Activated CD4-positive, alpha-beta T cell treated with anti-CD3 and anti-CD28 coated beads for 36 hours (primary cell): ENCODE data around the gene EPHA4. TPM values are rescaled to one million over a fixed set of nuclear protein-coding genes. Genes with fewer than 3 reads are reported as not detected.
A peak's percentile ranks its signal among the peaks of the same experiment; 100 is the strongest.

Experiments used
- ATAC-seq: fragments of 200-7000 bp; cut with Tn5 transposase; one replicate; pipeline ENCODE4 v1.10.0; 2021; ENCODE audit warnings: mild to moderate bottlenecking, moderate library complexity
- CTCF ChIA-PET: fragments of 350-600 bp; sonication (Branson Sonifier 250); formaldehyde crosslinking; loops from one replicate; lab custom pipeline; 2021; ENCODE audit warnings: antibody characterized with exemption; lab: Charles Lee
- POLR2A ChIA-PET: fragments of 350-600 bp; sonication (Branson Sonifier 250); formaldehyde crosslinking; loops from one replicate; lab custom pipeline; 2021; ENCODE audit warnings: antibody characterized with exemption, inconsistent platforms; lab: Charles Lee
- DNase-seq: peaks from one replicate; pipeline ENCODE4 v3.0.0-alpha.2; 2020
- H3K27ac Mint-ChIP-seq: one replicate; pipeline ENCODE4 v1.8.0; 2021; ENCODE audit warnings: mixed read lengths
- H3K27me3 Mint-ChIP-seq: one replicate; pipeline ENCODE4 v1.8.0; 2021; ENCODE audit warnings: mixed read lengths
- H3K36me3 Mint-ChIP-seq: one replicate; pipeline ENCODE4 v1.8.0; 2021; ENCODE audit warnings: low read depth, mixed read lengths
- H3K4me1 Mint-ChIP-seq: one replicate; pipeline ENCODE4 v1.8.0; 2021; ENCODE audit warnings: mixed read lengths
- H3K4me3 Mint-ChIP-seq: one replicate; pipeline ENCODE4 v1.8.0; 2021; ENCODE audit warnings: mild to moderate bottlenecking, moderate library complexity, mixed read lengths
- H3K9me3 Mint-ChIP-seq: one replicate; pipeline ENCODE4 v1.8.0; 2021; ENCODE audit warnings: low read depth, mixed read lengths
- intact Hi-C, 2 experiments: fragments of 100-400 bp; cut with DNase I in 1 of 2; cut with micrococcal nuclease in 1 of 2; formaldehyde crosslinking; loops; one replicate each; pipeline versions ENCODE4 v1.14.2 to v1.15.1; 2022 to 2024; cut with DNase I, micrococcal nuclease
- total RNA-seq, 2 experiments: library from RNA; stranded (reverse); gene quantifications; one replicate each; pipeline ENCODE4 v1.2.3, GENCODE V29; 2021

Gene EPHA4
- total RNA-seq, 2 experiments from 2014 or later, result 5.9 to 7.2 TPM

- DNase-seq (no peak), ATAC-seq (no peak)
- H3K36me3 Mint-ChIP-seq, result peaks cover 5% of the 10 kb centered on the region
- H3K27me3 Mint-ChIP-seq, result no peaks in the 10 kb centered on the region
- H3K4me3 Mint-ChIP-seq, result no peak overlapping the region
- H3K4me1 Mint-ChIP-seq, result no peaks in the 10 kb centered on the region
- H3K9me3 Mint-ChIP-seq, result no peaks in the 10 kb centered on the region
- H3K27ac Mint-ChIP-seq, result no peak overlapping the region
- CTCF ChIA-PET, result no interaction called here
- POLR2A ChIA-PET, result no interaction called here
- intact Hi-C loops, result no loop called here
Observed at GRCh38 chr2:221451862-221452788, 120.0 kb downstream of the EPHA4 start.

DNA sequence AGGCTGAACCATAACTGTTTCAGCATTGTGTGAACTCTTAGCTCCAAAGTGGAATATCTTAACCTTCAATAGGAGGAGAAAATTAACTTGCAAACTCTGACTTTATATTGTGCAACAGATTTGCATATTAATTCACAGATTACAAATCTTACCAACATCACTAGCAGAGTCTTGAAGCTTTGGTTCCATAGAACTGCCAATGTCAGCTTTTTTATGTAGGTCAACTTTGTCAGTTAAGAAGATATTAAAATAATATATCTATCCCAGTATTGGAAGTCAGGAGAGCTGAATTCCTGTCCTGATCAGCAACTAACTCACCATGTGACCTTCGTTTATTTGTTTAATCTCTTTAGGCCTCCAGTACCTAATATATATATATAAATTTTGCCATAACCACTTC, 121.8 kb downstream of the EPHA4 start:
- no peaks in the 10 kb centered on the region for H3K4me1 Mint-ChIP-seq
- ChIA-PET CTCF (no interaction called here), POLR2A (interaction anchor here (0.6 kb wide), 1 partner anchor 1675 kb away, joined by 3 read pairs; no protein-coding TSS in a partner anchor)
- no peak overlapping the region for H3K4me3 Mint-ChIP-seq
- ATAC-seq (no peak), DNase-seq (no peak)
- intact Hi-C loops, result no loop called here
- H3K9me3 Mint-ChIP-seq, result no peaks in the 10 kb centered on the region
- no peak overlapping the region for H3K27ac Mint-ChIP-seq
- H3K36me3 Mint-ChIP-seq, result no peaks in the 10 kb centered on the region
- no peaks in the 10 kb centered on the region for H3K27me3 Mint-ChIP-seq

- no peaks in the 10 kb centered on the region for H3K36me3 Mint-ChIP-seq
- H3K9me3 Mint-ChIP-seq, result no peaks in the 10 kb centered on the region
- H3K4me3 Mint-ChIP-seq, result no peak overlapping the region
- ChIA-PET POLR2A (no interaction called here), CTCF (no interaction called here)
- no peak overlapping the region for H3K27ac Mint-ChIP-seq
- no peaks in the 10 kb centered on the region for H3K27me3 Mint-ChIP-seq
- ATAC-seq (no peak), DNase-seq (no peak)
- no peaks in the 10 kb centered on the region for H3K4me1 Mint-ChIP-seq
- intact Hi-C loops, result no loop called here
Observed at GRCh38 chr2:221449406-221449805, 122.7 kb downstream of the EPHA4 start.

GRCh38 chr2:221448844-221449390, 123.2 kb downstream of the EPHA4 start:
- H3K4me3 Mint-ChIP-seq, result no peak overlapping the region
- no peaks in the 10 kb centered on the region for H3K9me3 Mint-ChIP-seq
- POLR2A ChIA-PET, result no interaction called here
- peaks cover 4% of the 10 kb centered on the region for H3K4me1 Mint-ChIP-seq
- H3K27me3 Mint-ChIP-seq, result no peaks in the 10 kb centered on the region
- H3K27ac Mint-ChIP-seq, result no peak overlapping the region
- intact Hi-C loops, result no loop called here
- DNase-seq (no peak), ATAC-seq (no peak)
- CTCF ChIA-PET, result no interaction called here
- no peaks in the 10 kb centered on the region for H3K36me3 Mint-ChIP-seq

GRCh38 chr2:221448057-221448843, 123.9 kb downstream of the EPHA4 start:
- no peak for ATAC-seq
- ChIA-PET POLR2A (no interaction called here), CTCF (no interaction called here)
- H3K27ac Mint-ChIP-seq, result no peak overlapping the region
- no peak for DNase-seq
- H3K27me3 Mint-ChIP-seq, result no peaks in the 10 kb centered on the region
- H3K36me3 Mint-ChIP-seq, result no peaks in the 10 kb centered on the region
- no peaks in the 10 kb centered on the region for H3K9me3 Mint-ChIP-seq
- peaks cover 5% of the 10 kb centered on the region for H3K4me1 Mint-ChIP-seq
- H3K4me3 Mint-ChIP-seq, result no peak overlapping the region
- intact Hi-C loops, result no loop called here

- intact Hi-C loops, result no loop called here
- ChIA-PET POLR2A (no interaction called here), CTCF (interaction anchor here (0.6 to 1.5 kb wide), 3 partner anchors 13 to 375 kb away, joined by 3 read pairs; no protein-coding TSS in a partner anchor)
- Mint-ChIP-seq H3K4me3 (no peak overlapping the region), H3K27me3 (no peaks in the 10 kb centered on the region), H3K27ac (no peak overlapping the region), H3K9me3 (no peaks in the 10 kb centered on the region), H3K4me1 (peaks cover 5% of the 10 kb centered on the region), H3K36me3 (peaks cover 7% of the 10 kb centered on the region)
- DNase-seq, result no peak
- ATAC-seq, result no peak
Observed at GRCh38 chr2:221447310-221447709, 124.8 kb downstream of the EPHA4 start.

GRCh38 chr2:221446140-221446539, 126.0 kb downstream of the EPHA4 start:
- CTCF ChIA-PET, result interaction anchor here (0.7 to 1.5 kb wide), 3 partner anchors 12 to 1295 kb away, joined by 3 read pairs; no protein-coding TSS in a partner anchor
- ATAC-seq, result no peak
- Mint-ChIP-seq H3K4me3 (no peak overlapping the region), H3K36me3 (peaks cover 7% of the 10 kb centered on the region), H3K27ac (no peak overlapping the region), H3K27me3 (no peaks in the 10 kb centered on the region), H3K9me3 (no peaks in the 10 kb centered on the region), H3K4me1 (peaks cover 5% of the 10 kb centered on the region)
- DNase-seq, result no peak
- intact Hi-C loops, result no loop called here
- POLR2A ChIA-PET, result no interaction called here

DNA sequence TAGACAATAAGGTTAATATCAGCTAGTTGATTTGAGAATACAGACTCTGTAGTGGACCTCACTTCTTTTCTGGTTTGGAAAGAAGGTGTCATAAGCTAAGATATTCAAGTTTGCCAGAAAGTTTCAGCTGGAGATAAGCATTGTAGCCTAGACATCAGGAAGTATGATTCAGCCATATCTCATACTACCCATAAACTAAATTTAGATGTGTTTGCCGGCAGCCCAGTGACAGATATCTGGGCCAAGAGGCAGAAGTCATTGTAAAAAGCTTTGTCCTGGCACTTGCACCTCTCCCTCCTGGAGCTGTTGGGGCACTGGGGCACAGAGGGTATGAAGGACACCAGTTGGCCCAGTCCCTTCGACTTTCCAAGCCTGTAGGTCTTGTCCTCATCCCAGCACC, 128.0 kb downstream of the EPHA4 start:
- Mint-ChIP-seq H3K36me3 (peaks cover 7% of the 10 kb centered on the region), H3K27ac (no peak overlapping the region), H3K4me1 (peaks cover 5% of the 10 kb centered on the region), H3K4me3 (no peak overlapping the region), H3K27me3 (no peaks in the 10 kb centered on the region), H3K9me3 (no peaks in the 10 kb centered on the region)
- ChIA-PET CTCF (interaction anchor here (0.8 kb wide), 1 partner anchor 49 kb away, joined by 5 read pairs; no protein-coding TSS in a partner anchor), POLR2A (interaction anchor here (0.7 kb wide), 1 partner anchor 25 kb away, joined by 4 read pairs; no protein-coding TSS in a partner anchor)
- ATAC-seq (peak; percentile 82), DNase-seq (peak; percentile 17)
- intact Hi-C loops, result no loop called here

DNA sequence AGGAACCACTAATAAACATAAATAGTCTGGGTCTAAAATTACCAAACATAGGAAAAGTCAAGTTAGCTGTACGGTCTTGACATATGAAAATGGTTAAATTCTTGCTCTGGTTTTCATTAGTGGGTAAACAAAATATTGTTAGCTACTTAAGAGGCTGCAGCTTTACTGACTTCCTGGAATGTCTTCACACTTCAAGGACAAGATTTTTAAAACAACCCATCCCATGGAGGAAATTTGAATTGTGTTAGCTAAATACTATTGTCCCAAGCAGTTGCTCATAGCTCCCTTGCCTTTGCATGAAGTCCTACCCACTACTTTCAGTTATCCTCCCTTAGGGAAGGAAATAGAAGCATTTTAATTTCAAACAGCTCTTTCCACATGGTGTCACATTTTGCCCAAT, 128.5 kb downstream of the EPHA4 start:
- peaks cover 5% of the 10 kb centered on the region for H3K4me1 Mint-ChIP-seq
- DNase-seq, result no peak
- H3K9me3 Mint-ChIP-seq, result no peaks in the 10 kb centered on the region
- no peak overlapping the region for H3K4me3 Mint-ChIP-seq
- H3K27me3 Mint-ChIP-seq, result no peaks in the 10 kb centered on the region
- no peak for ATAC-seq
- peaks cover 7% of the 10 kb centered on the region for H3K36me3 Mint-ChIP-seq
- intact Hi-C loops, result no loop called here
- ChIA-PET POLR2A (no interaction called here), CTCF (interaction anchor here (0.6 kb wide), 1 partner anchor 266 kb away, joined by 3 read pairs; no protein-coding TSS in a partner anchor)
- H3K27ac Mint-ChIP-seq, result no peak overlapping the region

DNA sequence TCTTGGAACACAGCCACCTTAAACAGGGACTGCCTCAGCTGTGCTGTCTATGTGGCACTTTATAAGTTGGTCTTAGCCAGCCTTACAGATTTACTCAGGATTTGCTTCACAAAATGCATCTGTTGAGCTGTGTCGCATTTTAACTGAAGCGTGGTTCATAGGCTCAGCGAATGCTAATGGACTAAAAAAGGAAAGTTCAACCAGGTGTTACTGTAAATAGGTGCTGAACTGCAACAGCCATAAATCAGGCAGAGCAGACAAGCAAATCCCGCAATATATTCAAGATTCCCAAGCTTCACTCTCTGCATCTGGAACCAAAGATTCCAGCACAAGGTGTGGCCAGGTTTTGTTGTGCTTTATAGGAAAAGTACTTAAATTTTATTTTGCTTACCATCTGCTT, 130.0 kb downstream of the EPHA4 start:
- DNase-seq, result no peak
- ChIA-PET POLR2A (no interaction called here), CTCF (interaction anchor here (1.0 kb wide), 1 partner anchor 10 kb away, joined by 3 read pairs; no protein-coding TSS in a partner anchor)
- peaks cover 7% of the 10 kb centered on the region for H3K36me3 Mint-ChIP-seq
- no peak overlapping the region for H3K4me3 Mint-ChIP-seq
- H3K4me1 Mint-ChIP-seq, result peaks cover 5% of the 10 kb centered on the region
- H3K27ac Mint-ChIP-seq, result no peak overlapping the region
- H3K9me3 Mint-ChIP-seq, result no peaks in the 10 kb centered on the region
- H3K27me3 Mint-ChIP-seq, result no peaks in the 10 kb centered on the region
- intact Hi-C loops, result no loop called here
- ATAC-seq, result no peak

DNA sequence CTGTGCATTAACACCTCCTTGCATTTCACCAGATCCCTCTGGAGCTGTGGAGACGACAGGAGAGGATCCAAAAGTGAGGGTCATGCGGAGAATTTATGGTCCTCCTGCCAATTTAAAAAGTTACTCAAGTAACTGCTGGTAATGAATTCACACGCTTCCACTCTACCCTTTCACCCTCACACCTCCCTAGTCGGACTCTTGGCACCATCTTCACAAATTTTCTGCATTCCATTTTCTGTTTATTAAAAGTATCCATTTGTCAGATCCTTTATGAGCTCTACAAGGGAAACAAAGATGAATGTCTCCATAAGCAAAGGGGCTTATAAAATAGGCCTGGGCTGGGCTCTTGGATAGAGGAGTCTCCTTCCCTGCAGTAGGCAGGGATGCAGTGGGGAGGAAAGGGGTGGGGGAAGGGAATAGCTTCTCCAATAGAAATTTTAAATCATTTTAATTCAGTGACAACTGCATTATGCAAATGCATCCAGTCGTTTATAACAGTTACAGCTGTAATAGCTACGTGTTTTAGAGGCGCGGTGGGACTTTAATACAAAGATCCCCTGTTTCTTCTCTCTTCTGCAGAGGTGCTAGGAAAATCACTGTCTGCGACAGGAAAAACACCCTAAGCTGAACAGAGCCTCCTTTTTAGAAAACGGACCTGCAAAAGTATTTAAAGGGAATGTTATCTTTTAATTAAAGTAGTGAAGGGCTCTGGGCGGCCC, 132.2 kb downstream of the EPHA4 start:
- Mint-ChIP-seq H3K4me1 (peaks cover 5% of the 10 kb centered on the region), H3K4me3 (no peak overlapping the region), H3K36me3 (peaks cover 9% of the 10 kb centered on the region), H3K27ac (no peak overlapping the region), H3K9me3 (no peaks in the 10 kb centered on the region), H3K27me3 (no peaks in the 10 kb centered on the region)
- intact Hi-C loops, result no loop called here
- ChIA-PET CTCF (interaction anchor here (0.7 kb wide), 1 partner anchor 336 kb away, joined by 4 read pairs; no protein-coding TSS in a partner anchor), POLR2A (no interaction called here)
- ATAC-seq (no peak), DNase-seq (no peak)
